ENCODE data around the gene NFIB. TPM values are rescaled to one million over a fixed set of nuclear protein-coding genes. Genes with fewer than 3 reads are reported as not detected.

The NFIB gene
- total RNA-seq, 2 experiments from 2014 or later, result 13.7 to 25.1 TPM

DNA sequence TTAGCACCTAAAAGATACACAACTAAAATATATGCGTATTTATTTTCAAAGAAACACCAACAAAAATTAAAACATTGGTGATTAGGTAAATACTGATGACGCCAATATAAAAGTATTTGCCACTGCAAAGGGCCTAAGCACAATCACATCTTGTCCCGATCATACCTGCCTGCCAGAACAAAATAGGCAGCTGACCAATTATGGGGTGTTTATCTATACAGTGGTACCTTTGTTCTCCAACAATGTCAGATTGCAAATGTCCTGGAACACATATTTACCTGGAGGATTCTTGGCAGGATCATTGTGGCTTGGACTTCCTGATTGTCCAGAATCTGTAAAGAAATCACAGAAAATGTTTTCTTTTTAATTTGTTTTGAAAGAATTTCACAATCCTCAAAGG, 134.5 kb downstream of the NFIB start:
- no peaks in the 10 kb centered on the region for H3K9me2 ChIP-seq (ENCODE audit: insufficient read depth, low read length)
- TF ChIP-seq, protein P1, sequence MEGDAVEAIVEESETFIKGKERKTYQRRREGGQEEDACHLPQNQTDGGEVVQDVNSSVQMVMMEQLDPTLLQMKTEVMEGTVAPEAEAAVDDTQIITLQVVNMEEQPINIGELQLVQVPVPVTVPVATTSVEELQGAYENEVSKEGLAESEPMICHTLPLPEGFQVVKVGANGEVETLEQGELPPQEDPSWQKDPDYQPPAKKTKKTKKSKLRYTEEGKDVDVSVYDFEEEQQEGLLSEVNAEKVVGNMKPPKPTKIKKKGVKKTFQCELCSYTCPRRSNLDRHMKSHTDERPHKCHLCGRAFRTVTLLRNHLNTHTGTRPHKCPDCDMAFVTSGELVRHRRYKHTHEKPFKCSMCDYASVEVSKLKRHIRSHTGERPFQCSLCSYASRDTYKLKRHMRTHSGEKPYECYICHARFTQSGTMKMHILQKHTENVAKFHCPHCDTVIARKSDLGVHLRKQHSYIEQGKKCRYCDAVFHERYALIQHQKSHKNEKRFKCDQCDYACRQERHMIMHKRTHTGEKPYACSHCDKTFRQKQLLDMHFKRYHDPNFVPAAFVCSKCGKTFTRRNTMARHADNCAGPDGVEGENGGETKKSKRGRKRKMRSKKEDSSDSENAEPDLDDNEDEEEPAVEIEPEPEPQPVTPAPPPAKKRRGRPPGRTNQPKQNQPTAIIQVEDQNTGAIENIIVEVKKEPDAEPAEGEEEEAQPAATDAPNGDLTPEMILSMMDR (conservative IDR thresholded peaks at IDR 0.05; ENCODE audit: low read length), result no peak
- TF ChIP-seq EZH2phosphoT487 (IDR thresholded peaks at IDR 0.05; ENCODE audit: borderline replicate concordance, low read depth, low read length), result no peak
- H3K27ac ChIP-seq (ENCODE audit: low read depth, low read length, poor library complexity, severe bottlenecking), result no peak overlapping the region
- H2AFZ ChIP-seq (ENCODE audit: low read length), result no peak overlapping the region
- no peak overlapping the region for H3K4me2 ChIP-seq (ENCODE audit: low read length)
- no peaks in the 10 kb centered on the region for H4K20me1 ChIP-seq (ENCODE audit: insufficient read depth, low read length)
- no peak for DNase-seq (ENCODE audit: low spot score)
- no peaks in the 10 kb centered on the region for H3K79me2 ChIP-seq (ENCODE audit: insufficient read depth, low read depth, low read length)
- no peak overlapping the region for H3K4me3 ChIP-seq (ENCODE audit: low read depth, low read length, poor library complexity, severe bottlenecking)
- intact Hi-C loops (cut with micrococcal nuclease; ENCODE audit: unreplicated experiment), result loop anchor here (1.0 kb wide), 1 partner anchor 33 kb away; no protein-coding TSS in a partner anchor
- no peaks in the 10 kb centered on the region for H3K9me3 ChIP-seq (ENCODE audit: low read length)
- H3K4me1 ChIP-seq (ENCODE audit: insufficient read depth, low read length, poor library complexity, severe bottlenecking), result no peaks in the 10 kb centered on the region
- no TSS peak for BruUV-seq (replicated peaks)
- no peaks in the 10 kb centered on the region; the same call in 1 of the 2 replicates for H3K36me3 ChIP-seq (ENCODE audit: insufficient read depth, low read length)
- CTCF ChIA-PET (ENCODE audit: unreplicated experiment), result no interaction called here
- POLR2A ChIA-PET, result no interaction called here

DNA sequence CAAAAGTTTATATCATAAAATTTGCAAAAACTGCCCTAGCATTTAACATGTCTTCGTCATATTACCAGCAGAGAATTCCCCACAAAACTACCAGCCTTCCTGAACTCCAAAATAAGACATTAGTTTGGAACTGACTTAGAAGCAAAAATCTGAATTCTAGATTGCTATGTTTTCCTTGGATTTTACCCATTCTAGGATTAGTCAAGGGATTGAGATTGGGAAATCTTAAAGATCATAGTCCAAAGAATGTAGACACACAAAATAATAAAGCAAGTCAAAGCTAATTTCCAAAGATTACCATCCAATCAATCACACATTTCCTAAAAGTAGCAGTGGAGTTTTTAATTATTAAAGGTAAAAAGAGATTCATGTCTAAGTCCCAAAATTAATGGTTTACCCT, 138.2 kb downstream of the NFIB start:
- Histone ChIP-seq H3K9me3 (ENCODE audit: low read length) (no peaks in the 10 kb centered on the region), H3K27ac (ENCODE audit: low read depth, low read length, poor library complexity, severe bottlenecking) (no peak overlapping the region), H3K4me3 (ENCODE audit: low read depth, low read length, poor library complexity, severe bottlenecking) (no peak overlapping the region), H3K9me2 (ENCODE audit: insufficient read depth, low read length) (no peaks in the 10 kb centered on the region), H3K4me1 (ENCODE audit: insufficient read depth, low read length, poor library complexity, severe bottlenecking) (no peaks in the 10 kb centered on the region), H2AFZ (ENCODE audit: low read length) (no peak overlapping the region), H3K4me2 (ENCODE audit: low read length) (no peak overlapping the region), H3K79me2 (ENCODE audit: insufficient read depth, low read depth, low read length) (no peaks in the 10 kb centered on the region), H3K36me3 (ENCODE audit: insufficient read depth, low read length) (no peaks in the 10 kb centered on the region; the same call in 1 of the 2 replicates), H4K20me1 (ENCODE audit: insufficient read depth, low read length) (no peaks in the 10 kb centered on the region)
- TF ChIP-seq, protein P1 (conservative IDR thresholded peaks at IDR 0.05; ENCODE audit: low read length), result no peak
- no peak for TF ChIP-seq EZH2phosphoT487 (IDR thresholded peaks at IDR 0.05; ENCODE audit: borderline replicate concordance, low read depth, low read length)
- intact Hi-C loops (cut with micrococcal nuclease; ENCODE audit: unreplicated experiment), result no loop called here
- DNase-seq (ENCODE audit: low spot score), result no peak
- ChIA-PET POLR2A (interaction anchor here (1.6 kb wide), 1 partner anchor 22 kb away, joined by 8 read pairs; no protein-coding TSS in a partner anchor), CTCF (ENCODE audit: unreplicated experiment) (no interaction called here)
- no TSS peak for BruUV-seq (replicated peaks)

DNA sequence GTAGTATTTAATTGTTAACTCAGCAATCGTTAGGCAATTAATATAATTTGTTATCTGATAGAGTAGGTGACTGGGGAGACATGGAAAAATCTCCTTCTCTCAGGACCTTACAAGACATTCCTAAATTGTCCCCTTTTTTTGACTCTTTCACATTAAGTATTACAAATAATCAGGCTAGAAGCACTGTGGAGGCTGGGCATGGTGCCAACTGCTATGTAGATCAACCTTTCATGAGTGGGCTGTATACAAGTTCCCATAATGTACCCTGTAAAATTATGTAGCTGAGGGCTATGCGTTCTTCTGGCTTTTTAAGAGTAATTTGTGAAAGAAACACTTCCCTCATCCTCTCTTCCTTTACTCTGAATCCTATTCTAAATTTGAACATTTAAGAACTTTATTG, 140.2 kb downstream of the NFIB start:
- TF ChIP-seq, protein P1 (conservative IDR thresholded peaks at IDR 0.05; ENCODE audit: low read length), result no peak
- no peak for TF ChIP-seq EZH2phosphoT487 (IDR thresholded peaks at IDR 0.05; ENCODE audit: borderline replicate concordance, low read depth, low read length)
- Histone ChIP-seq H3K4me3 (ENCODE audit: low read depth, low read length, poor library complexity, severe bottlenecking) (no peak overlapping the region), H4K20me1 (ENCODE audit: insufficient read depth, low read length) (no peaks in the 10 kb centered on the region), H3K4me2 (ENCODE audit: low read length) (no peak overlapping the region), H3K27ac (ENCODE audit: low read depth, low read length, poor library complexity, severe bottlenecking) (no peak overlapping the region), H3K9me3 (ENCODE audit: low read length) (no peaks in the 10 kb centered on the region), H3K36me3 (ENCODE audit: insufficient read depth, low read length) (no peaks in the 10 kb centered on the region; the same call in 1 of the 2 replicates), H3K9me2 (ENCODE audit: insufficient read depth, low read length) (no peaks in the 10 kb centered on the region), H3K4me1 (ENCODE audit: insufficient read depth, low read length, poor library complexity, severe bottlenecking) (peaks cover 6% of the 10 kb centered on the region), H2AFZ (ENCODE audit: low read length) (no peak overlapping the region), H3K79me2 (ENCODE audit: insufficient read depth, low read depth, low read length) (no peaks in the 10 kb centered on the region)
- POLR2A ChIA-PET, result interaction anchor here (0.5 to 0.6 kb wide), 3 partner anchors 16 to 82 kb away, joined by 3 to 8 read pairs (median 4); no protein-coding TSS in a partner anchor
- BruUV-seq (replicated peaks), result no TSS peak
- CTCF ChIA-PET (ENCODE audit: unreplicated experiment), result no interaction called here
- intact Hi-C loops (cut with micrococcal nuclease; ENCODE audit: unreplicated experiment), result no loop called here
- DNase-seq (ENCODE audit: low spot score), result no peak
